Measurements from ENCODE around the gene CENPC.

- no peak for TF ChIP-seq EP300 (IDR thresholded peaks at IDR 0.05)
- TF ChIP-seq CTCF (IDR thresholded peaks at IDR 0.05), result no peak
Observed at GRCh38 chr4:67448621-67449020, 96.7 kb downstream of the CENPC start.

Data from sigmoid colon (tissue), 4 donors.